ENCODE measurements around the gene PVALEF. TPM values are rescaled to one million over a fixed set of nuclear protein-coding genes. Genes with fewer than 3 reads are reported as not detected.

Gene PVALEF
- total and polyA plus RNA-seq, 2 of the 13 experiments (the other 11 are each of a cell fraction or from before 2014, with no cell fraction given), result 0.18 TPM

- TF ChIP-seq ZNF431 (CRISPR knock-in tag; IDR thresholded peaks at IDR 0.05; ENCODE audit: borderline replicate concordance, low read depth) (no peak), JDP2 (CRISPR knock-in tag; IDR thresholded peaks at IDR 0.05; ENCODE audit: borderline replicate concordance) (no peak), XRCC5 (optimal IDR thresholded peaks at IDR 0.05; ENCODE audit: low read length) (no peak), BORCS8-MEF2B (CRISPR knock-in tag; IDR thresholded peaks at IDR 0.05) (no peak), KDM4B (CRISPR knock-in tag; IDR thresholded peaks at IDR 0.05) (no peak), POGK (CRISPR knock-in tag; conservative IDR thresholded peaks at IDR 0.05) (no peak), TERF1 (CRISPR knock-in tag; IDR thresholded peaks at IDR 0.05) (no peak), TRAFD1 (CRISPR knock-in tag; IDR thresholded peaks at IDR 0.05; ENCODE audit: borderline replicate concordance) (no peak), ZNF33B (CRISPR knock-in tag; IDR thresholded peaks at IDR 0.05) (no peak), SP4 (CRISPR knock-in tag; IDR thresholded peaks at IDR 0.05) (peak; percentile 62), PRMT3 (CRISPR knock-in tag; IDR thresholded peaks at IDR 0.05; ENCODE audit: borderline replicate concordance, low read depth) (no peak), ZNF510 (CRISPR knock-in tag; IDR thresholded peaks at IDR 0.05; ENCODE audit: low read depth) (0 out of 2 replicates have a peak, but pooled peaks have one; percentile 75), TP53 (CRISPR knock-in tag; conservative IDR thresholded peaks at IDR 0.05) (no peak), GMEB1 (CRISPR knock-in tag; IDR thresholded peaks at IDR 0.05; ENCODE audit: borderline replicate concordance) (no peak), ZBTB46 (CRISPR knock-in tag; IDR thresholded peaks at IDR 0.05; ENCODE audit: borderline replicate concordance) (peak; percentile 80; the same call in 1 of the 2 replicates), ZNF121 (CRISPR knock-in tag; IDR thresholded peaks at IDR 0.05) (no peak), GTF2F1 (IDR thresholded peaks at IDR 0.05; ENCODE audit: low read length) (no peak), ZMYM4 (CRISPR knock-in tag; IDR thresholded peaks at IDR 0.05) (no peak), ZNF333 (CRISPR knock-in tag; IDR thresholded peaks at IDR 0.05; ENCODE audit: borderline replicate concordance) (peak; percentile 10; the same call in 1 of the 2 replicates)
These were observed 699 bp upstream of the PVALEF start (continued) for GRCh38 chr17:81164371-81165245.
